GM12878 (cell line): Measurements from ENCODE around the gene CDK5R1. TPM values are rescaled to one million over a fixed set of nuclear protein-coding genes. Genes with fewer than 3 reads are reported as not detected.

Source experiments
- ATF2 ChIP-seq: IDR thresholded peaks from 2 replicates; pipeline ENCODE4 v1.6.1; 2012; ENCODE audit warnings: low read length, inconsistent platforms
- ATF7 ChIP-seq: fragments of 450-650 bp; IDR thresholded peaks from 2 replicates; pipeline ENCODE4 v1.6.1; 2016; ENCODE audit warnings: low read depth, mild to moderate bottlenecking
- CBFB ChIP-seq: IDR thresholded peaks from 2 replicates; pipeline ENCODE4 v1.6.1; 2016; ENCODE audit warnings: antibody characterized with exemption, low read depth
- EED ChIP-seq: sonication (generic); IDR thresholded peaks from 2 replicates; pipeline ENCODE4 v1.6.1; 2016; ENCODE audit warnings: antibody characterized with exemption, low read depth
- FOS ChIP-seq: IDR thresholded peaks from 3 replicates; pipeline ENCODE4 v1.6.1; 2011; ENCODE audit warnings: borderline replicate concordance; ENCODE audit not compliant: insufficient read length; ENCODE audit errors: extremely low read depth
- IKZF2 ChIP-seq, 2 experiments: fragments of 450-650 bp; IDR thresholded peaks; 2 replicates each; pipeline ENCODE4 v1.6.1; 2017; ENCODE audit warnings: mild to moderate bottlenecking in 2 of 2, moderate library complexity in 2 of 2
- MEF2A ChIP-seq: IDR thresholded peaks from 2 replicates; pipeline ENCODE4 v1.6.1; 2011; ENCODE audit warnings: low read depth, mild to moderate bottlenecking, low read length, moderate library complexity; ENCODE audit not compliant: insufficient read depth
- RAD21 ChIP-seq: IDR thresholded peaks from 2 replicates; pipeline ENCODE4 v1.6.1; 2011; ENCODE audit warnings: mild to moderate bottlenecking, low read depth, low read length, moderate library complexity; ENCODE audit not compliant: insufficient read depth
- RCOR1 ChIP-seq: conservative IDR thresholded peaks from 2 replicates; pipeline ENCODE4 v1.6.1; 2012; ENCODE audit warnings: low read depth, low read length, improper control_type of control experiment
- RELA ChIP-seq: fragments of 450-650 bp; IDR thresholded peaks from 2 replicates; pipeline ENCODE4 v1.8.0; 2014; ENCODE audit warnings: borderline replicate concordance; ENCODE audit not compliant: partially characterized antibody
- RUNX3 ChIP-seq: IDR thresholded peaks from 2 replicates; pipeline ENCODE4 v1.6.1; 2012; ENCODE audit warnings: low read length, inconsistent platforms
- SRF ChIP-seq, 2 experiments: IDR thresholded peaks; 2 replicates each; pipeline ENCODE4 v1.6.1; 2011; ENCODE audit warnings: low read depth in 2 of 2, low read length in 2 of 2, mild to moderate bottlenecking in 1 of 2, moderate library complexity in 1 of 2
- polyA plus RNA-seq, 11 experiments: library from polyadenylated mRNA; depleted of rRNA in 4 of 11; unstranded in 6 of 11; stranded (reverse) in 5 of 11; fragments of >200 nt; fragmentation: Nextera tagmentation in 4 of 11; fragmentation: Illumina TruSeq in 1 of 11; extraction: Ambion mirVana in 4 of 11; extraction: Trizol in 1 of 11; gene quantifications; 1 replicate in 1 of 11; 2 replicates in 10 of 11; pipeline versions ENCODE4 v1.2.1 to v1.2.3, GENCODE V29; 2011 to 2016; ENCODE audit warnings: inconsistent platforms in 2 of 11, missing spikeins in 2 of 11, low read depth in 1 of 11
- total RNA-seq, 4 experiments: library from RNA; depleted of rRNA in 3 of 4; stranded (reverse); fragments of >200 nt in 3 of 4; fragmentation: Illumina TruSeq in 1 of 4; extraction: Trizol in 1 of 4; gene quantifications; 2 replicates each; pipeline versions ENCODE4 v1.2.1 to v1.2.3, GENCODE V29; 2013 to 2021
- TF ChIP-seq, protein P1 (sequence below): IDR thresholded peaks from 2 replicates; pipeline ENCODE4 v1.6.1; 2012; ENCODE audit warnings: low read depth, low read length, improper control_type of control experiment

The CDK5R1 gene
- total and polyA plus RNA-seq, 10 of the 15 experiments (the other 5 are each of a cell fraction or from before 2014, with no cell fraction given) = 1.1 to 28.3 (median 12.2) TPM

GRCh38 chr17:32483451-32484019 is 3.3 kb upstream of the CDK5R1 start (continued):
- TF ChIP-seq CBFB (0 out of 2 replicates have a peak, but pooled peaks have one; percentile 47), ATF7 (0 out of 2 replicates have a peak, but pooled peaks have one; percentile 22), RAD21 (peak; percentile 98), MEF2A (no peak), FOS (no peak), IKZF2 (IDR thresholded peaks at IDR 0.05) (peak in 1 of 2 experiments; percentile 47; a peak in 2 of 4 replicates), RELA (no peak), RCOR1 (no peak), RUNX3 (0 out of 2 replicates have a peak, but pooled peaks have one; percentile 15), EED (peak; percentile 69), SRF (IDR thresholded peaks at IDR 0.05; ENCODE audit: low read depth in 2 of 2, low read length in 2 of 2) (no peak), ATF2 (no peak)
- TF ChIP-seq, protein P1, sequence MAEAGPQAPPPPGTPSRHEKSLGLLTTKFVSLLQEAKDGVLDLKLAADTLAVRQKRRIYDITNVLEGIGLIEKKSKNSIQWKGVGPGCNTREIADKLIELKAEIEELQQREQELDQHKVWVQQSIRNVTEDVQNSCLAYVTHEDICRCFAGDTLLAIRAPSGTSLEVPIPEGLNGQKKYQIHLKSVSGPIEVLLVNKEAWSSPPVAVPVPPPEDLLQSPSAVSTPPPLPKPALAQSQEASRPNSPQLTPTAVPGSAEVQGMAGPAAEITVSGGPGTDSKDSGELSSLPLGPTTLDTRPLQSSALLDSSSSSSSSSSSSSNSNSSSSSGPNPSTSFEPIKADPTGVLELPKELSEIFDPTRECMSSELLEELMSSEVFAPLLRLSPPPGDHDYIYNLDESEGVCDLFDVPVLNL = no peak
